Measurements from ENCODE around the gene RNF19B. TPM values are rescaled to one million over a fixed set of nuclear protein-coding genes. Genes with fewer than 3 reads are reported as not detected.
"Not testable (repeated sequence)": the region's sequence is repeated elsewhere in the genome, so short reads cannot be mapped to it uniquely, and the experiment has no call there.

RNF19B gene
- total RNA-seq, 1 donor from 2014 or later, result 6.6 TPM

DNA sequence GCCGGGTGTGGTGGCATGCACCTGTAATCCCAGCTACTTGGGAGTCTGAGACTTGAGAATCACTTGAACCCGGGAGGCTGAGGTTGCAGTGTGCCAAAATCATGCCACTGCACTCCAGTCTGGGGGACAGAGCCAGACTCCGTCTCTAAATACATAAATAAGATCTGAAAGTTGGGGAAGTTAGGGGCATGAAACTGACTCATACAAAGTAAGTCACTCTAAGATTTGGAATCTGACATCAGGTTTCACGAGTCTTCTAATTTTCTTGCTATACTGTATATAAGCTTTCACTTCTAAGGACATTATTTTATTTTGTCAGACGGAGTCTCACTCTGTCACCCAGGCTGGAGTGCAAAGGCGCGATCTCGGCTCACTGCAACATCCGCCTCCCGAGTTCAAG is 30.1 kb downstream of the RNF19B start:
- no peak for ATAC-seq
- no peak for DNase-seq (ENCODE audit: low spot score)

DNA sequence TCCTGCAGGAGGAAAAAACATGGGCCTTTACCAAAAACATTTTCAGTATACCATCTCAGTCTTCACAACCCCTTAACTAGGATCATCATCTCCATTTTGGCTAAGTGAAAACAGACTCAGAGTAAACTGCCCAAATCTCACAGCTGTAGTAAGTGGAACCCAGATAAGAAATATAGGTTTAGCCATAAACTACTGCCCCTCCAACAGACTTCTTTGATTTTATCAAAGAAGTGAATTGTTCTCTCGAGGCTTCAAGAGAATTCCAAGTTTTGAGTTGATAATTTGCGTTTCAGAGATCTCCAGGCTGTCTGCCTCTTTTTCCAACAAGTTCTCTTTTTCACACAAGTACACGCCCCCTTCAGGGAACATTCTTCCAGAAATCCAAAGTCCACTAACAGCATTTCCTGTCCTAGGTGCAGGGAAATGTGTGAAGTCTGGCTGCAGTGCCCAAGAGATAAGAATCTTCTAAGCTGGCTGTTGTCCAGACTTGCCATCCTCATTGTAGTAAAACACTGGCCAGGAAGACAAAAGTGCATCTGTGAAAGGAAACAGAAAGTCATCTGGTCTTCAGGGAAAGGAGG is 30.8 kb downstream of the RNF19B start:
- ATAC-seq, result peak; percentile 72
- peak; percentile 81 for DNase-seq (ENCODE audit: low spot score)

DNA sequence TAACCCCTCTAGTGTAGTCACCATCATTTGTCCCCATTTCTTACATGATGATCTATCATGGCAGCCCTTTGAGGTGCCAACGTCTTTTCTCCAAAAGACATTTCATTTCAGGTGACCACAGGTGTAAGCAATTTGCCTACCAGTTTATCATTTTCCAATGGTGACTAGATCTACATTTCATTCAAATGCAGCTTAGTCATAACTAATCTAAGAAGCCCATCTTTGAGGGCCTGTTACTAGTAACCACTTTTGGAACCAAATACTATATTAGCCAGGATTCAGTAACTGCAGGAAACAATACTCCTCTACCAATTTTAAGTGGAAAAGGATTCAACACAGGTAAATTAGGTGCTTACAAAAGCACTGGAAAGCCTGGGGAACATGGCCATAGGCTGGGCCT is 32.8 kb downstream of the RNF19B start:
- ATAC-seq (no peak), DNase-seq (ENCODE audit: low spot score) (no peak)

DNA sequence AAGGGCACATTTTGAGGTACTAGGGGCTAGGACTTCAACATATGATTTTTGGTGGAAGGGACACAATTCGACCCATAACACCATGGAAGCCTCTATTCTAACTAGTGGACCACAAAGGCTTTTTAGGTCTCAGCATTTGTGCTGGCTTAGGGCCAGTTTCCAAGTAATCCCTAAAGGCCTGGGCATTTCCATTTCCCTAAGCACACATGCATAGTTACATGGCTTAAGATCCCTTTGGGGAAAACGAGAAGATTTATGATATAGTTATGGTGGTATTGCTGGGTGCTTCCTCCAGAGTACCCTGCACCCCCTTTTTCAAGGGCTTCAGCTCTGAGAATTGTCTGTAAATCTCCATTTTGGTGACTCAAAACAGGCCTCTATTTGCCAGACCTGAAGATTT is 35.2 kb downstream of the RNF19B start:
- DNase-seq (ENCODE audit: low spot score), result no peak

DNA sequence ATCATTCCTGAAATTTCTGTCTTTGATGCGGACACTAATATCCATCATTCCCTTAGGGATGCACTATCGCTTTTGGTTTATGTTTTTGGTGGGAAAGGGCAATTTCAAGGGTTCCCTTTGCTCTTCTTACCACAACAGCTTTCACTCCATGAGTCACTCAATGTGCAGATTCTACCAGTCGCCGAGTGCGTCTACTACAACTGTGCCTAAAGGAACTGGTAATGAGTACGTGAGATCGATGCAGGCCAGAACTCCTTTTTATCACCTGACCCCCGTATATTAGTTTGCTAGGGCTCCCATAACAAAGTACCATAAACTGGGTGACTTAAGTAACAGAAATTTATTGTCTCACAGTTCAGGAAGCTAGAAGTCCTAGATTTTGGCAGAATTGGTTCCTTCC is 35.9 kb downstream of the RNF19B start:
- no peak for DNase-seq (ENCODE audit: low spot score)
- ATAC-seq, result no peak

More for the DNA sequence above, 35.2 kb downstream of the RNF19B start:
- ATAC-seq, result no peak

DNA sequence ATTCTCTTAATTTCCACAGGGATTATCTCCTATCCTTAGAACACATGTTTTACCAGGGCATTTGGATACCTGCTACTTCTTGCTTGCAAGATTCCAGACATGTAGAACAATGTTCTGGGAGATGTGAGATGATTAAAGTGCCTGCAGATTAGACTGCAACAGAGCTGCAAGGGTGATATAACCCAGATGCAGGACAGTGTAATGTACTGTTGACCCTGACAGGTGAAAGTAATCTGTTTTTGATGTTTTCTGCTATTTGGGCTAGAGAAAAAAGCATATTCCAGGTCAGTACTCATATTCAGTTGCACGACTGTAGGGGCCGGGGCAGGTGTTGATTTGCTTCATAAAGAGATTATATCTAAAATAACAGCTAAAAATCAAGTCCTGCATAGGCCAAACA is 36.3 kb downstream of the RNF19B start:
- DNase-seq (ENCODE audit: low spot score) (no peak), ATAC-seq (no peak)

DNA sequence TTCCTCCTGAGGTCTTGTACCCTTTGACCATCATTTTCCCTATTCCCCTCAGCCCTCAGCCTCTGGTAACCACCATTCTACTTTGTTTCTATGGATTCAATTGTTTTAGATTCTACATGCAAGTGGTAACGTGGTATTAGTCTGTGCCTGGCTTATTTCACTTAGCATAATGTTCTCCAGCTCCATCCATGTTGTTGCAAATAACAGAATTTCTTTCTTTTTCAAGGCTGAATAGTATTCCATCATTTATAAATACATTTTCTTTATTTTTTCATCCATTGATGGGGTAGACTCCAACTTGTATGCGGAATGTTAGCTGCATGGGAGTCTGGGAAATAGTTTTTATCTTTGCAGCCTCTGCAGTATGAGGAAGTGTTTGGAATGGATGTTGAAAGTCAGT is 37.2 kb downstream of the RNF19B start:
- ATAC-seq (no peak), DNase-seq (ENCODE audit: low spot score) (no peak)

DNA sequence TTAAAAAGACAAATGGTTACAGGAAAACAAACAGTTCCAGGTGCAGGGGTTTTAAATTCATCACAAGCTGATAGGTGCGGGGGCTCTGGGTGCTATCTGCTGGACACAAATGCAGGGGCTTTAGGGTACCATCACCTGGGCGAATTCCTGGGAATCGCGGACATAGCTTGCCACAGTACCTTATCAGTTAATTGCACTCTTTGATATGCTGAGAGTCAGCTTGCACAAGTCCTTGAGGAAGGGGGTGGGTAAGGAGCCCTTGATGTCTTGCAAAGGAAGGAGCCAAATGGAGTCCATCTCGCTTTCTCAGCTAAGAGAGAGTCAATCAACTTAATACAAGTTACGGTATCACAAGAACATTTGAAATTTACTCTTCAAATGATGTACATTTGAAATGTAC is 38.0 kb downstream of the RNF19B start:
- ATAC-seq (no peak), DNase-seq (ENCODE audit: low spot score) (no peak)

DNA sequence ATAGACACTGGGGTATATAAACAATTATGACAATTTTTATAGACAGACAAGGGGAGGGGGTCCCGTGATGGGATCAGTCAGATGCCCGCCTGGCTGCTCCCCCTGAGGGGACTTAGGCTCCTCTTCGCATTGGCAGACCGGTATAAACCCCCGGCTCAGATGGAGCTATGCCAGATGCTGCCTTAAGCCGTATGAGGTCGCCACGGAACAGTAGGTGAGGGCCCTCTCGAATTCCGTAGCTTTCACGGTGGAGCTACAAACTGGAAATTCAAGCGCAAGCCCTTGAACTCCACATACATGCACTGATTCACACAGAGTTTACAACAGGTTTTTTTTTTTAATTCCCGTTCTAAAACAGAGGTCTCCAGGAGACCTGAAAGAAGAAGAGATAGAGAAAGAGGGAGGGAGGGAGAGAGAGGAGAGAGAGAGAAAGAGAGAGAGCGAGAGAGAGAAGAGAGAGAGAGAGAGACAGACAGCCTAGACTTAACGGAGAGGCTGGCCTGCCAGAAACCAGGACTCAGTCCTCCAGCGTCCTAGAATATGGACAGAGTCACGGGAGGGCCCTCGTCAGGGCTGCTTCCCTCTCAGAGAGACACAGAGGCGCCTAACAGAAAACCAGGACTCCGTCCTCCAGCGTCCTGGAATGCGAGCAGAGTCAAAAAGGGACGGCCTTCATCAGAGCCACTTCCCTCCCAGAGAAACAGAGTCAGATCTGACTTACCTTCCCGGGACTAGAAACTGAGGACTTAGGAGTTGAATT is 39.0 kb downstream of the RNF19B start:
- ATAC-seq (no peak), DNase-seq (ENCODE audit: low spot score) (no peak)

DNA sequence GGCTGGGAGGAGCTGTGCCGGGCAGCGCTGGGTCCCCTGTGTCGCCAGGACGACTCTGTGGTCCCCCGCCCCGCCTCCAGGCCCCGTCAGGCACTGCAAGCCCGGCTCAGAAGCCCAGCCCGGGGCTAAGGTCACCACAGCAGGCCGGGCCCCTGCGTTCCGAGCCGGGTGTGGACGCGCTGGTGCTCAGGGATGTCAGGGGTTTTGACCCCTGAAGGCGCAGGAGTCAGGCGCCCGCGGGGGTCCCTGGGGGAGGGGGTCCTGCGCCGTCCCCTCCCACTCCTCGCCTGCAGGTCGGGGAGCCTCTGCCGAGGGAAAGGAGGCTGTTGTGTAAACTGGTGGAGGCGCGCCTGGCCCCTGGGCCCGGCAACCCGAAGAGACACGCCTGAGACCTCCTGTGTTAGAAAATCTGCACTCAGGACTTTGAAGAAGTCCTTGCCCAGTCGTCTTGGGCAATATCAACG is 39.7 kb downstream of the RNF19B start:
- DNase-seq (ENCODE audit: low spot score), result no peak

DNA sequence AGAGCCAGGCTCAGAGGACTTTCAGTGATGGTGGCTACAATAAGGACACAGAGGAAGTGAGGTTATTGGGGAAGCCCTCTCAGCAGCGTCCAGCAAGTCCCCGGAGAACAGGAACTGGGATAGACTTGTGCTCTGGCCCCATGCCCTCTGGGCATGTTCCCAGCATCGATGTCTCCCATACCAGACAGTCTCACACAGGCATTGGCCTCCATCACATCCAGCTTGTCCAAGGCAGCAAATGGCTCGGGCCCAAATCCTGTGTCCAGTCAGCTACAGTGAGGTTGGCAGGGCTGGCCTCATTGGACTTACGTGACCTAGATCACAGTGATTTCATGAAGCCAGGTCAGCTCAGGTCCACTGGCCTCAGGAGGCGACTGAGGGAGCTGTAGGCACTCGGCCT is 43.8 kb downstream of the RNF19B start:
- DNase-seq (ENCODE audit: low spot score) (peak; percentile 98), ATAC-seq (peak; percentile 99)

More for the DNA sequence above, 39.7 kb downstream of the RNF19B start:
- ATAC-seq, result no peak

DNA sequence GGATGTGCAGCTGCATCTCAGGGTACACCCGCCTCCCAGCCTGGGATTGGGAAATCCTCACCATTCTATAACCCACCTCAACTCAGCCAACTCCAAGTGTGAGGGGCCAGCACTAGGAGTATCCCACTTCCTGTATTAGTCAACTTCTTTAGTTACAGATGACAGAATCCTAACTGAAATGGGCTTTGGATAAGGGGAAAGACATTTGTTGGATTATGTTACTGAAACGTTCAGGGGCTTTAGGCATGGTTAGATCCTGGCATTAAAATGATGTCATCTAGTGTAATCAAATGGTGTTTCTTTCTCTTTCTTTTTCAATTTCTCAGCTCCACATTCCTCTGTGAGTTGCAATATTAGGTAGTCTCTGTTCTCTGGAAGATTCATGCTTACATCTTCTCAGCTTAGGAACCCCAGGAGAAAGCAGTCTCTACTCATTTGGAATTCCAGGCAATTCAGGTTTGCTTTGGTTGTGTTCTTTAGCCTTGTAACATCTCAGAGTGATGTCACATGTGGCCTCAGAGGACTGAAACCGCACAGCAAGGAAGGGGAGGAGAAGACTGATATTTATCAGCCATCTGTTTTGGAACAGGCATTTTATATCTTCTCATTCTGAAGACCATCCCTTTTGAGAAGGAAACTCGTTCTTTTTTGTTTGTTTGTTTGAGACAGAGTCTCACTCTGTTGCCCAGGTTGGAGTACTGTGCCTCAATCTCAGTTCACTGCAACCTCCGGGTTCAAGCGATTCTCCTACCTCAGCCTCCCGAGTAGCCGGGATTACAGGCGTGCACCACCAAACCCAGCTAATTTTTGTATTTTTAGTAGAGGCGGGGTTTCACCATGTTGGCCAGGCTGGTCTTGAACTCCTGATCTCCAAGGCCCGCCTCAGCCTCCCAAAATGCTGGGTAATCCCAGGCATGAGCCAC is 44.5 kb downstream of the RNF19B start:
- ATAC-seq, result no peak
- no peak for DNase-seq (ENCODE audit: low spot score)

DNA sequence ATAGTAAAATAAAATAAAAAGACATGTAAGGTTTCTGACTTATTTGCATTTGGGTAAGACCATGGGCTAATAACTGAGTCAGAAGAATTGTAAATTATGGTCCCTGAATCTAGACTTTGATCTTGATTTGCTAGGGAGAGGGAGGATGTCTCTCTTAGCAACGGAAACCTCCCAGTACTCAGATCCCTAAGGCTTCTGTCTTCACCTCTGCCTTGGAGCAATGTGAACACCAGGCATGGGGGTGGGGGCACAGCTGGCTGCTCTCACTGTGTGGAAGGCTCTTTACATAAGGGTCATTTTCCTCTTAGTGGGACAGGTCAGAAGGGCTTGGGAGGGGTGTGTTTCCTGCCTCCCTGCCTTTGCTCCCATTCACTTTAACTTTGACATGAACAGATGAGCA is 46.4 kb downstream of the RNF19B start:
- DNase-seq (ENCODE audit: low spot score) (no peak), ATAC-seq (no peak)

DNA sequence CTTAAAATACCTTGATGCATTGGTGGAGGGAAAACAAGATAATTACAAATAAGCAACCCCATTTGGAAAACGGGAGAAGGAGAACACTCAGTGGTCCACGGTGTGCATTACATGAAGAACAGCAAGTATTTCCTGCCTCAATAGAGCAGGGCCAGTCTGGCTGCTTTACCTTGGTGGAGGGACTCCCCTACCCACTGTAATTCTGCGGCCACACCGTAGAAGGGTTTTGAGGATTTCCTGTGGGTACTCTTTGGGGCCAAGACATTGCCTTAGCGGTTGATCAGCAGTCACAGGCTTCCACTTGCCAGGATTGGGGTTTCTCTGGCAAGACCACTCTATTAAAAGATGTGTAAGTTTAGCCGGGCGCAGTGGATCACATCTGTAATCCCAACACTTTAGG is 47.1 kb downstream of the RNF19B start:
- DNase-seq (ENCODE audit: low spot score) (no peak), ATAC-seq (no peak)

DNA sequence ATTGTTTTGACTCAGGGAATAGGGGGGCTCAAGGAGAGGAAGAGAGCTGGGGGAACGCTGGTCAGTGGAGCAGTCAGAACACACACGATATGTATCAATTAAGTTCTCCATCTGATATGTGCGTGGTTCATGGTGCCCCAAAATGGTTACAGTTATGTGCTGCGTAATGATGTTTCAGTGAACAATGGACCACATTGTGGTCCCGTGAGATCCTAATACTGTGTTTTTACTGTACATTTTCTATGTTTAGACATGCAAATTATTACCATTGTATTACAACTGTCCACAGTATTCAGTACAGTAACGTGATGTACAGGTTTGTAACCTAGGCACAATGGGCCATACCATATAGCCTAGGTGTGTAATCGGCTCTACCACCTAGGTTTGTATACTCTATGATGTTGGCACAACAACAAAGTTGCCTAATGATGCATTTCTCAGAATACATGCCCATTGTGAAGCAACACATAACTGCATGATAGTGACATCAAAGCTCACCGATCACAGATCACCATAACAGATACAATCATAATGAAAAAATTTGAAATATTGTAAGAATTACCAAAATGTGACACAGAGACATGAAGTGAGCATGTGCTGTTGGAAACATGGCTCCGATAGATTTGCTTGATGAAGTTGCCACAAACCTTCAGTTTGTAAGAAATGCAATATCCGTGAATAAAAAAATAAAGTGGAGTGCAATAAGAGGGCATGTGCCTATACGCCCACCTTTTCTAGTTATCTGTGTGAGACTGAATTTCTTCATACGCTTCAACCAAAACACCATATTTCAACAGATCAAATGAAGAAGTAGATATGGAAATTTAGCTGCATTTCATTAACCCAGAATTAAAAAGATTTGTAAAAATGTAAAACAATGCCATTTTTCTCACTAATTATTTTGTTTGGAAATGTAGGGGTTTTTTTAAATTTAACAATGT is 48.6 kb downstream of the RNF19B start:
- DNase-seq (ENCODE audit: low spot score) (no peak), ATAC-seq (no peak)

DNA sequence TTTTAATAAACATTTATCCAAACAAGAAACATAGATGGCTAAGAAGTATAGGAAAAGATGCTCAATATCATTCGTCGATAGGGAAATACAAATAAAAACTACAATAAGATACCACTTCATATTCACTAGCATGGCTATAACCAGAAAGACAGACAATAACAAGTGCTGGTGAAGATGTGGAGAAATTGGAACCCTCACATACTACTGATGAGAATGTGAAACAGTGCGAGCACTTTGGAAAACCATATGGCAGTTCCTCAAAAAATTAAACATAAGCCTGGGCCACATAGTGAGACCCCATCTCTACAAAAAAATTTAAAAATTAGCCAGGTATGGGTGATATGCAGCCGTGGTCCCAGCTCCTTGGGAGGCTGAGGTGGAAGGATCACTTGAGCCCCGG is 54.3 kb downstream of the RNF19B start:
- ATAC-seq, result no peak
- DNase-seq (ENCODE audit: low spot score), result no peak

DNA sequence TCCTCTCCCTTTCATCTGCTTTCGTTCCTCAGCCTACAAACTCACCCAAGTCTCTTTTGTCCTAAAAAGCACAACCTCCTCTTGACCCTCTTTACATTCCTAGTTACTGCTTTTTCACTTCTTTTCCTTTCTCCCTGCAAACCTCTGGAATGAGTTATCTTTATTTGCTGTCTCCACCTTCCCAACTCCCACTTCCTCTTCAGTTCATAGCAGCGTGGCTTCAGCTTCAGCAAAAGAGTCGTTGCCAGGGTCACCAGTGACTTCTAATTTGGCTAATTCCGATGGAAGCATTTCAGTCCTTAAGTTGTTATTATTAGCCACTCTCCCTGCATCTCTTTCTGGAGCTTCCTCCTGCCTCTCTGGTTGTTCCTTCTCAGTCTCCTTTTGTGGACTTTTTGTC is 57.2 kb downstream of the RNF19B start:
- DNase-seq (ENCODE audit: low spot score), result no peak
- ATAC-seq, result no peak

DNA sequence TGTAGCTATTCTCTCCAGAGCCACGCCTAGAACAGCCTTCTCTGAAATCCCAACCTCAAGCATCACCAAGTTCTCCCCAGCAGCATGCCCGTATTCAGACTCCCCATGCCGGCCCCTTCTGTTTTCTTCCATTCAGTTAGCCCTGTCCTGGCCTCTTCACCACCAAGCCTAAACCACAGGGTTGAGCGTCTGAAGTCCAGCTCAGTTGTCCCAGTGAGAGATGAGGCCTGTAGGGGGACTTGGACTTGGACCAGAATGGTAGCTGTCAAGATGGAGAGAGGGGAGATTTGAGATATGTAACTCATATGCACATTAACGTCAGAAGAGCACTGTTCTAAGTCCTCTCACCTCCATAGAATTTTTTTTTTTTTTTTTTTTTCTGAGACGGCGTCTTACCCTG is 58.0 kb downstream of the RNF19B start:
- ATAC-seq (no peak), DNase-seq (ENCODE audit: low spot score) (no peak)

DNA sequence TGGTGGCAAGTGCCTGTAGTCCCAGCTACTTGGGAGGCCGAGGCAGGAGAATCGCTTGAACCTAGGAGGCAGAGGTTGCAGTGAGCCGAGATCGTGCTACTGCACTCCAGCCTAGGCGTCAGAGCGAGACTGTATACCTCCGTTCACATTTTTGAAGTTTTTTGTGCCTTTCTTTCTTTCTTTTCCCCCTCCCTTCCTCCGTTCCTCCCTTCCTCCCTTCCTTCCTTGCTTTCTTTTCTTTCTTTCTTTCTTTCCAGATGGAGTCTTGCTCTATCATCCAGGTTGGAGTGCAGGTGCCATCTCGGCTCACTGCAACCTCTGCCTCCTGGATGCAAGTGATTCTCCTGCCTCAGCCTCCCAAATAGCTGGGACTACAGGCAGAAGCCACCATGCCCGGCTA is 59.0 kb downstream of the RNF19B start:
- ATAC-seq; DNase-seq (ENCODE audit: low spot score): not testable (repeated sequence)

DNA sequence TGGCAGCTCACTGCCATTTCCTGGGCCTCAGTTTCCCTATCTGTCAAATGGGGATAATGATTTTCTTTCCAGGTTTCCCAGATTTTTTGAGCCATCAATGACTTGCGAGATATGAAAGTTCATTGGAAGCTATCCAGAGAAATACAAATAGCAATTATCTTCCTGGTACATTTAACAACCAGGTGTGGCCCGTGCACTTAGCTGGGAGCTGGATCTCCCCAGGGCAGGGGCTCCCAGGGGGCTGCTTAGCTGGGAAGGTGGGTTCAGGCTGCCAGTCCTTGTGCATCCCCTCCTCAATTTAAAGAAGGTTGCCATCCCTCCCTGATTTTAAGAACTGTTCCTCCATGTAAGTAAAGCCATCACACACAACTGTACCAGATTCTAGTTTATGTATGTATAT is 59.8 kb downstream of the RNF19B start:
- DNase-seq (ENCODE audit: low spot score) (no peak), ATAC-seq (no peak)

All from left lobe of liver (tissue), 2 donors.